GM10266 (cell line): ENCODE data around the gene RASAL2.

Source experiments
- DNase-seq: peaks from one replicate; pipeline ENCODE4 v3.0.0; 2012; ENCODE audit errors: extremely low spot score
- CTCF ChIP-seq: IDR thresholded peaks from 2 replicates; pipeline ENCODE4 v1.5.1; 2012; ENCODE audit warnings: mild to moderate bottlenecking, low read depth; ENCODE audit not compliant: control insufficient read depth, insufficient read depth; ENCODE audit errors: missing control alignments

RASAL2 gene

DNA sequence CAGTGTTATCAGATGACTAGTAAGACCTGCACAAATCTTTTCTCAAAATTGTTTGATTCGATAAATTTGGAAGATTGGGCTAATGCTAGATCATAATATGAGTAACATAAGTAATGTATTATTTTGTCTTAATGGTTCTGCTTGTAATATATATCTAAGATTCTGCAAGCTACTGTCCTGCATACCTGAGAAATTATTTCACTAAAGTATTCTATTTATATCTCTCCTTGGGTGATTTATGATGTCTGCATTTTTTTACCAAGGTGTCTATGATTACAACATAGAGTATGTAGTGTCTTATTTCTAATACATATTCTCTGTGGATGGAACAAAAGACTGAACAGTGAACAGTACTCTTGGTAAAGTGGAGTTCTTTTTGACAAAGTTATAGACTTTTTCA is 236.2 kb downstream of the RASAL2 start:
- TF ChIP-seq CTCF: no peak
- no peak for DNase-seq

DNA sequence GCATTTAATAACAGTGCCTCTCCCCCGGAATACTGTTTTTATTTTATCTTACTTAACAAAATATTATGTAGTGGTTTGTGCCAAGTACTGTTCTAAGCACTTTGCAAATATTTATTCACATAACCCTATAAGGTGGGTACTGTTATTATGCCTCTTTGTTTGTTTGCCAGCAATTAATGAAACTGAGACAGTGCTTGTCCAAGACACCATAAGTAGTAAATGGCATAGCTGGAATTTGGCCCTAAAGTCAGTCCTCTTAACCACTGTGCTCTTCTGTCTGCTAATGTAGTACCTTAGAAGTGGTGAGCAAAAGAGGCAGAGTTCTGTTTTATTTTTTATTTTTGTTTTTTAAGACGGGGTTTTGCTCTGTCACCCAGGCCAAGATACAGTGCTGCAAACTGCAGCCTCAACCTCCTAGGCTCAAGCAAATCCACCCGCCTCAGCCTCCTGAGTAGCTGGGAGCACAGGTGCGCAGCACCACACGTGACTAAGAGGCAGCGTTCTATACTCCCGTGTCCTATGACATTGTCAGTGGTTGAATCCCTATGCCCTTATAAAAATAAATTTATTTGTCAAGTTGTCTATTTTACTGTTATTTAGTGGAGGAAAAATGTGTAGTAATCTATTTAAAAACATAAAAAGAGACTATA is 237.1 kb downstream of the RASAL2 start:
- no peak for TF ChIP-seq CTCF
- DNase-seq: no peak

DNA sequence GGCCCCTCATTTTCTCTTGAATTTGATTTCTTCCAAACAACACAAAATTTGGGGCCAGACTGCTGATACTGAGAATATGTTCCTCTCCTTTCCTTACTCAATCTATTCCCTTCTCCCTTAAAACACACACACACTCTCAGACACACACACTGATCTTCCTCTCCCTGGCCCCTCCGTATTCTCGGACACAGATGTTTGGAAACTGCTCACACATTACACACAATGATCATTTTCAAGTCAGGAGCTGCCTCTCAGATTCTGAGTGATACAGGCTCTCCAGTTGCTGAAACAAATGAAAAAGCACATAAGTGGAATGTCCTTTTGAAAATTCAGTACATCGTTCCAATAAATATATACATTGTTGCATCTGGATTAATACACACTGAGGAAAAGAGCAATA is 241.5 kb downstream of the RASAL2 start:
- TF ChIP-seq CTCF: no peak
- DNase-seq: no peak

DNA sequence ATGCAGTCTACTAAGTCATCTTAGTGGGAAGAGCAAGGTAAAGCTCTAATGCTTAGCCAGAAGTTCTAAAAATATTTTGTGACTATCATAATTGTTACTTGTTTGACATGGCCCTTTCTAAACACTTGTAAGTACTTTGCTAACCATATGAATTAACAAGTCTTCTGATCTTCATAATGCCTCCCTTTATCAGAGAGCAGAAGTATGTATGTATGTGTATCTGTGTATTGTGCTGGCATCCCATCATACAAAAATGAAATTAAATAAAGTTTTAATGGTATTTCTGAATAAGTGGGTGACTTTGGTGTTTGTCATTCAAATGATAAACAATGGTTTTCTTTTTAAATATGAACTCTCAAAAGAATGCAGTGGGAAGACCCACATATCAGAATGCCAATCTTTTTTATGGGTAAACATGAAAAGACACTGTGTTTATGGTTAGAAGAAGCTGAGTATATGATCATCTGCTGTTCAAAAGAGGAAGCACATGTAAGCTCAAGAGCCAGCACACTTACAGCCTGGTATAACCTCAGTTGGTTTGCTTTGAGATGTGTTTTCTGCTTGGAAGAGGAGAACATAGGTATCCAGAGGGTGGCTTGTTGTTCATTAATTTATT is 243.3 kb downstream of the RASAL2 start:
- no peak for TF ChIP-seq CTCF
- DNase-seq: no peak

- TF ChIP-seq CTCF: no peak
- DNase-seq: no peak
Observed at GRCh38 chr1:178339834-178340233, 245.9 kb downstream of the RASAL2 start.

DNA sequence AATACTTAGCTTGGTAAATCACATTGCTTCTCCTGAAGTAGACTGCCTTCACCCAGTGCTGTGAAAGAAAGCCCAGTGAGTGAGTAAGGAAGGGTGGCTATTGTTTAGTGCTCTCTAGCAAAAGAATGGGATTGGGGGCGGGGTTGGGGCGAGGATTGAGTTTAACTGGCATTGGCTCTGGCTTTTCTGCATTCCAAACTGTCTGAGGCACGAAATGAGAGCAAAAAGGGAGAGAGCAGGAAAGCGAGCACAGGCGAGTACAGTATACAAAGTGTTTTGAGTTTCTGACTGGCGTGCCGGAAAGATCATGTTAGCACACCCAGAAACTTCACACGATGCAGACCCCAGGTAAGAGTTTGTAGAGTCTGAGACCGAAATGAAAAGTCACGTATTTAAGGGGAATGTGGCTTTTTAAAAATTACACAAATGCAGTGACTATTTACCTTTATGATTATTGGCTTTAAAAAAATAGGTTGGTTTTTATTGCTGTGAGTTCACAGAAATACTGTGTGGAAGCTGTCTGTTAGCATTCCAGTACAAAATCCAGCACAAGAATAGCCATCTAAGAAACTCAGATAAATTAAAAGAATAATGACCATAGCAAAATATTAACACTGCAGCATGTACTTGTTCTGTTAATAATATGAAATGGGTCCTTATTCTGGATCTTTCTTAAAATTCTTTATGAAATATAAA is 247.5 kb downstream of the RASAL2 start:
- no peak for TF ChIP-seq CTCF
- no peak for DNase-seq

DNA sequence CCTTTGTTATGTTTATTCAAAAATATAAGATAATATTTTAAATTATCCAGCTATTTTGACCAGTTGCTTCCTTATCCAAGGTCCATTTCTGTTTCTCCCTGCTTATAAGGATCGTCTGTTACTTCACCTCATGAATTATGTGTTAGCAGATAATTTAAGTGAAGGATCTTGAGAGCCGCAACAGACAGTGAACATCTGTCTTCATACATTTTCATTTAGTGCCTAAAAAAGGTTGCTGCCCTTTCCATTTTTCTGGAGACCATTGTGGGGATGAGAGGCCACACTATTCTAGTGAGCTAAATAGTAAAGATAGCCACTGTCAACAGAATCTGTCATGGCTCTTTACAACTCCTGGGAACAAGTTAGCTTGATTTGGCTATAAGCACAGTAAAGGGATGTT is 248.8 kb downstream of the RASAL2 start:
- DNase-seq: no peak

More for the DNA sequence above, 248.8 kb downstream of the RASAL2 start:
- no peak for TF ChIP-seq CTCF
